CD4-positive, alpha-beta T cell treated with Interferon alpha-2 for 1 hour (primary cell): ENCODE data around the gene FGF2.
A peak's percentile ranks its signal among the peaks of the same experiment; 100 is the strongest.

Experiments used
- DNase-seq, 2 donors: peaks; one replicate each; pipeline ENCODE4 v3.0.0-alpha.2; 2020 to 2022

FGF2 gene

DNA sequence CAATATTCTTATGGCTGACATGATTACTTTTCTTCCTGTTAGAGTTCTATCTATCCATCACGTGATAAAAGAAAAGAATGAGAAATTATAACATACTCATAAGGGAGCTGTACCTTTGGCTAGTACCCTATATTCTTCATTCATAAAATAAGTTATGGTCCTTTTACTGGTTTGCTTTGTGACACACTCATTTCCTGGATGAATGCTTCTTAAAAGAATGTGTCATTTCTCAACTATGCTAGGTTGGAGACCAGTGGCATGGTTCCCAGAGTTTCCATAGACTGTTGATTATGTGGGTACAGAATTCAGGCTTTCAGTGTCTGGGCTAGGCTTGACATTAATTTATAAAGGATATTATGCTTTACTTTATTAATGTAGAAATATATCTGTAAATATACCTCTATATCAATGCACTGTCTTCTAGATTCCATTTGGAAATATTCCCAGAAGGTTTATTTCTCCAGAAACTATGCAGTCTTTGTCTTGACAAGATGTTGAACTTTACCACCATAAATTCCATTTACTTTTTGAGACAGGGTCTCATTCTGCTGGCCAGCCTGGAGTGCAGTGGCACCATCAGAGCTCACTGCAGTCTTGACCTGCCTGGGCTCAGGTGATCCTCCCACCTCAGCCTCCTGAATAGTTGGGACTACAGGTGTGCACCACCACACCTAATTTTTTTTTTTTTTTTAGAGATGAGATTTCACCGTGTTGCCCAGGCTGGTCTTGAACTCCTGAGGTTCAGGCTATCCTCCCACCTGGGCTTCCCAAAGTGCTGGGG, 71.9 kb downstream of the FGF2 start:
- no peak for DNase-seq

DNA sequence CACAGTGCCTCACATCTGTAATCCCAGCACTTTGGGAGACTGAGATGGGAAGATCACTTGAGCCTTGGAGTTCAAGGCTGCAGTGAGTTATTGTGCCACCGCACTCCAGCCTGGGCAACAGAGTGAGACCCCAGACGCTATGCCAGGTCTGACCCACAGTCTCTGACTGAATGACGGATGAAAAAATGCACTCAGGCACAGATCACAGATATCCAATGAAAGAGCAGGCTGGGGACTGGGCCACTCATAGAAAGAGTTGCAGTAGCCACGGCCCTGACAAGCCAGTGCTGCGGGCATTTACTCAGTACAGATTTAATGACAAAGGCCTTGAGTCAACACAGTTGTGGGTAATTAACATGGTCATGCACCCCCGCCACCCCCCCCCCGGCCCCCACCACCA, 73.1 kb downstream of the FGF2 start:
- DNase-seq: no peak

DNA sequence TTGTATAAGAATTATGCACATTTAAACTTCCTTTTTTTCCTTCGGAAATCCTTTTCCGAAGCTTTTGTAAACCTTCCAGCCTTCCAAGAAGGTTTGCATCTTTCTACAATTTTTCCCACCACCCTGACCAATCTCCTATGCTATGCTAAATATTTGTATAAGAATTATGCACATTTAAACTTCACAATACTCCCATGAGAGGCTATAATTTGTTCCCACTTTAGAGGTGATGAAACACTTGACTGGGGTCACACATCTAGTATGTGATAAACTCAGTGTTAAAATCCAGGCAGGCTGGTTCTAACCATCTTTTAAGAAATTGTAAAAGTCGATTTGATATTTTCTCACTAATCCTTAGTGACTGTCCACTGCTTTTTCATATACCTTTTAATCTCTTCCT, 73.7 kb downstream of the FGF2 start:
- DNase-seq: no peak

GRCh38 chr4:122901247-122902010, 74.8 kb downstream of the FGF2 start:
- DNase-seq: no peak

- DNase-seq: no peak
These were observed 77.2 kb downstream of the FGF2 start for GRCh38 chr4:122903766-122904288.

GRCh38 chr4:122906859-122907305, 80.3 kb downstream of the FGF2 start:
- DNase-seq: no peak

DNA sequence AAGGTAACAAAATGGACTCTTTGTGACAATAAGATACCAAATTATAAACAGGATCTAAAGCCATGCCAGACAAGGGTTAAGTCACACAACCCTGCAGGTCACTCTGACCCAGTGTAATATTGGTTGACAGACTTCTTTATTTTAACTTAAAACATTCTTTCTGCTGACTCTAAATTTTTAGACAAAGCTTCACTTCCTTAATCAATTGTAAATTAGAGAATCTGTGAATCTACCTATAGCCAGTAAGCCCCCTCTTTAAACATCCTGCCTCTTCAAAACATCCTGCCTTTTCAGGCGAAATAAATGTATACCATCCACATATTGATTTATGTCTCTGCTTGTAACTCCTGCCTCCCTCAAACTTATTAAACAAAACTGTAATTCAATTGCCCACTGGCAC, 81.6 kb downstream of the FGF2 start:
- no peak for DNase-seq

GRCh38 chr4:122909683-122910082, 83.1 kb downstream of the FGF2 start:
- no peak for DNase-seq

DNA sequence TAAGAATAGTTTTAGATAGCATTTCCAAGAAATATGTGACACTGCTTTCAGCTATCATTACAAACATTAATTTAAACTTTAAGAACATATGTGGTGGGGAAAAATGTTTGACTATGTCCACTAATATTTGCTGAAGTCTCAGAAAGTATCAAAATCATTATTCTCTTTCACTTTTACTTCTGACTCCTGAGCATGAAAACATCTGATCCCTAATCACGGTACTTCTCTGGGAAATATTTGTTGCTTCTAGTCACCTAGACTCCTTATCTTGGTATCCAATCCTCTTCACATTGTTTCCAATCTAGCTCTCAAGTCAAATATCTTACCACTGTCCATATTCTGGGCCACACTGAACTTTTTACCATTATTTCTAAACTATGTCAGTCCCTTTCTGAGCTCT, 85.0 kb downstream of the FGF2 start:
- DNase-seq: no peak

- DNase-seq: no peak
These were observed 86.4 kb downstream of the FGF2 start for GRCh38 chr4:122912810-122913575.

- peak in 1 of 2 donors; percentile 67 for DNase-seq
These were observed 87.8 kb downstream of the FGF2 start for GRCh38 chr4:122914292-122914904.

DNA sequence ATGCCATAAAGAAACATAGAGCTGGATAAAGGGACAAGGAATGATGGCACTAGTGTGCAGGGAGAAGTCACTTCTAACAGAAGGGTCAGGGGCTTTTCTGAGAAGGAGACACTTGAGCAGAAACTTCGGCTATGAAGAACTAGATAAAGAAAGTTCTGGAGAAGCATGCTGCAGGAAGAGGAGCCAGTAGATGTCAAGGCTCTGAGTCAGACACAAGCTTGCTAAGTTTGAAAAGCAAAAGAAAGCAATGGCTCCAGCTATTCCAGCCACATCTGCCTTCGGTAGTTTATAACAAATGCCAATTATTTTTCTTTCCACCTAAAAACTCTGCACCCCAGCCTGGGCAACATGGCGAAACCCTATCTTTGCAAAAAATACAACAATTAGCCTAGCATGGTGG, 88.3 kb downstream of the FGF2 start:
- DNase-seq: no peak

DNA sequence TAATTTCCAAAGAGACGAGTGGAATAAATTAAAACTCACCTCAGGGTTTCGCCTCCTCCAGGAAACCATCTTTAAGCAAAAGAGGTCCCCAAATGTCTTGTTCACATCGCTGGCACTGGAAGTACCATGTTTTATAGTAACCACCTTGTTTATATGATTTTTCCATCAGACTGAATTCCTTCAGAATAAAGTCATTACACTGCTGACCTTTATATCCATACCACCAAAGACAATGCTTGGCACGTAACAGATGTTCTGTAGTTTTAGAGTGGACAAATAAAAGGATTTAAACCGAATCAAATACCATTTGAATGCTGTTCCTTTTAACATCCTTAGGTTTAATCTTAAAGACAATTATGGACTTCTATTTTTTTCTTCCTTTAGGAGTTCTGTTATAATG, 91.1 kb downstream of the FGF2 start:
- DNase-seq: no peak

- DNase-seq: no peak
These were observed 93.8 kb downstream of the FGF2 start for GRCh38 chr4:122920473-122920872.

DNA sequence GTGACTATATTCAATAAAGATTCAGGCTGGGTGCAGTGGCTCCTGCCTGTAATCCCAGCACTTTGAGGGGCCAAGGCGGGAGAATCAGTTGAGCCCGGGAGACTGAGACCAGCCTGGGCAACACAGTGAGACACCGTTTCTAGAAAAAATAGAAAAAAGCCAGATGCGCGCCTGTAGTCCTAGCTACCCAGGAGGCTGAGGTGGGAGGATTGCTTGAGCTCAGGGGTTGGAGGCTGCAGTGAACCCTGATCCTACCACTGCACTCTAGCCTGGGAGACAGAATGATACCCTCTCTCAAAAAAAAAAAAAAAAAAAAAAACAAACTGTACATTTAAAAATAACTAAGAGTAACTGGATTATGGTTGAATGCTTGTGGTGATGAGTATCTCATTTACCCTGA, 94.7 kb downstream of the FGF2 start:
- no peak for DNase-seq

- DNase-seq: peak; percentile 4 to 45
These were observed 95.6 kb downstream of the FGF2 start, which contains the start of gene NUDT6 for GRCh38 chr4:122921971-122922876. TSS of gene NUDT6 (minus strand) at chr4:122922597. CDS start at chr4:122922572, 25 bp downstream.

GRCh38 chr4:122922877-122923511, 96.4 kb downstream of the FGF2 start:
- DNase-seq: peak; percentile 85 to 90

DNA sequence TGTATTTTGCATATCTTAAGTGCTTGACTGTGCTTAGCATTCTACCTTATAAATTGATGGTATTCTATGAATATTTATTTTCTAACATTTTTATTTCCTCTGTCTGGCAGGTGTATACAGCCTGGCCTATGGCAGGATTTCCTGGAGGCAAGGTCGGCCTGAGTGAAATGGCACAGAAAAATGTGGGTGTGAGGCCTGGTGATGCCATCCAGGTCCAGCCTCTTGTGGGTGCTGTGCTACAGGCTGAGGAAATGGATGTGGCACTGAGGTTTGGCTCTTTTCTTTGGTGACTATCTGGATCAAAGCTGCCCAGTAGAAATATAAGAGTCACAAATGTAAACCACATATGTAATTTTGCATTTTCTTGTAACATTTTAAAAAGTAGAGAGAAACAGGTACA, 102.3 kb downstream of the FGF2 start:
- DNase-seq: no peak

DNA sequence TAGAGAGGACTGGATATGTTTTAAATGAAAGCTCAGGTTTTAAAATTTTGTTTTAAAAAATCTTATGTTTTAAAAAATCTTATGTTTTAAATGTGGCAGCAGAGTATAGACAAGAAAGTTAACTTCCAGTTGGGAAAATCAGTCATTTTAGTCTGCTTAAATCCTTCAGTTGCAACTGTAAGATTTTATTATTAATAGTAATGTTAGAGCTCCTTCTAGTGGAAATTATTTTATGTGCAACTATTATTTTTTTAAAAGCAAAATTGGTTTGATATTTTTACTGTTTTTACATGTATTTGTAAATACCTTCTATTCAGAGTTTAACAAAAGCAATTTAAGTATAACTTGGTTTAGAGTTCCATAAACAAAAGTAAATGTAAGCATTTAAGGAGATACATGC, 104.2 kb downstream of the FGF2 start:
- DNase-seq: peak in 1 of 2 donors; percentile 16

GRCh38 chr4:122932763-122933162, 106.1 kb downstream of the FGF2 start:
- no peak for DNase-seq

GRCh38 chr4:122945136-122945535, 118.5 kb downstream of the FGF2 start:
- DNase-seq: peak; percentile 27 to 56
